Measurements from ENCODE around the gene ZP2. TPM values are rescaled to one million over a fixed set of nuclear protein-coding genes. Genes with fewer than 3 reads are reported as not detected.

Gene ZP2
- total and polyA plus RNA-seq, 9 of the 15 experiments (the other 6 are each of a cell fraction or from before 2014, with no cell fraction given) = not detected

- TF ChIP-seq KAT8 (IDR thresholded peaks at IDR 0.05; ENCODE audit: low read depth) = no peak
- peak; percentile 37 for TF ChIP-seq ARID1B (IDR thresholded peaks at IDR 0.05)
- TF ChIP-seq SIX5 (IDR thresholded peaks at IDR 0.05; ENCODE audit: borderline replicate concordance in 1 of 2, insufficient read depth in 1 of 2, low read depth in 1 of 2, low read length in 2 of 2) = no peak
- TF ChIP-seq SIN3B (IDR thresholded peaks at IDR 0.05; ENCODE audit: low read depth) = no peak
- TF ChIP-seq ATF3 (IDR thresholded peaks at IDR 0.05) = no peak
- no peak for TF ChIP-seq ATF3 (CRISPR knock-in tag; conservative IDR thresholded peaks at IDR 0.05)
- TF ChIP-seq MAFG (tag; conservative IDR thresholded peaks at IDR 0.05) = peak; percentile 26; the same call in 1 of the 2 replicates
- peak; percentile 53; the same call in 1 of the 2 replicates for TF ChIP-seq REST (IDR thresholded peaks at IDR 0.05; ENCODE audit: borderline replicate concordance)
- TF ChIP-seq REST (CRISPR knock-in tag; IDR thresholded peaks at IDR 0.05; ENCODE audit: low read depth) = no peak
- TF ChIP-seq MBD1 (CRISPR knock-in tag; IDR thresholded peaks at IDR 0.05) = no peak
- TF ChIP-seq NEUROD1 (IDR thresholded peaks at IDR 0.05; ENCODE audit: borderline replicate concordance, low read depth, low read length, partially characterized antibody) = no peak
- TF ChIP-seq ZNF316 (IDR thresholded peaks at IDR 0.05) = no peak
- TF ChIP-seq ZBTB34 (CRISPR knock-in tag; IDR thresholded peaks at IDR 0.05) = no peak
- no peak for TF ChIP-seq POLR2B (IDR thresholded peaks at IDR 0.05; ENCODE audit: low read depth, partially characterized antibody)
Observed at GRCh38 chr16:21156767-21157467, 54.5 kb downstream of the ZP2 start (continued).
